Natural killer cell (primary cell): Measurements from ENCODE around the gene SLC6A11. TPM values are rescaled to one million over a fixed set of nuclear protein-coding genes. Genes with fewer than 3 reads are reported as not detected.

ENCODE experiments used
- ATAC-seq, 3 donors: fragments of 150-1000 bp in 2 of 3; fragments of 200-7000 bp in 1 of 3; cut with Tn5 transposase; 1 replicate in 1 of 3; 2 replicates in 2 of 3; pipeline ENCODE4 v1.10.0; 2021; ENCODE audit warnings: mild to moderate bottlenecking in 2 of 3, moderate library complexity in 2 of 3
- DNase-seq, 2 donors: peaks; one replicate each; pipeline versions ENCODE4 v3.0.0 to v3.0.0-alpha.2; 2013 to 2021; ENCODE audit warnings: mixed read lengths in 1 of 2
- H3K27ac ChIP-seq: one replicate; pipeline ENCODE4 v1.5.1; 2013; ENCODE audit warnings: mild to moderate bottlenecking, low read length
- H3K27me3 ChIP-seq: one replicate; pipeline ENCODE4 v1.6.1; 2013; ENCODE audit warnings: low read length; ENCODE audit not compliant: control insufficient read depth, insufficient read depth
- H3K36me3 ChIP-seq: one replicate; pipeline ENCODE4 v1.6.1; 2013; ENCODE audit warnings: low read length; ENCODE audit not compliant: control insufficient read depth, insufficient read depth
- H3K4me1 ChIP-seq: one replicate; pipeline ENCODE4 v1.6.1; 2013; ENCODE audit warnings: low read length; ENCODE audit not compliant: control insufficient read depth, insufficient read depth
- H3K4me3 ChIP-seq: one replicate; pipeline ENCODE4 v1.5.1; 2013; ENCODE audit warnings: low read length
- H3K9me3 ChIP-seq: one replicate; pipeline ENCODE4 v1.6.1; 2013; ENCODE audit warnings: low read length; ENCODE audit not compliant: control insufficient read depth, insufficient read depth
- H3K27ac Mint-ChIP-seq, 2 donors: one replicate each; pipeline ENCODE4 v1.8.0; 2022; ENCODE audit warnings: mild to moderate bottlenecking in 2 of 2, mixed read lengths in 2 of 2, moderate library complexity in 1 of 2
- H3K27me3 Mint-ChIP-seq, 2 donors: one replicate each; pipeline ENCODE4 v1.8.0; 2022; ENCODE audit warnings: low read depth in 2 of 2, mixed read lengths in 2 of 2
- H3K36me3 Mint-ChIP-seq: one replicate; pipeline ENCODE4 v1.8.0; 2022; ENCODE audit warnings: mixed read lengths
- H3K4me1 Mint-ChIP-seq, 2 donors: one replicate each; pipeline ENCODE4 v1.8.0; 2022; ENCODE audit warnings: mixed read lengths in 2 of 2
- H3K4me3 Mint-ChIP-seq: one replicate; pipeline ENCODE4 v1.8.0; 2022; ENCODE audit warnings: mild to moderate bottlenecking, moderate library complexity, mixed read lengths
- H3K9me3 Mint-ChIP-seq, 2 donors: one replicate each; pipeline ENCODE4 v1.8.0; 2022; ENCODE audit warnings: mixed read lengths in 2 of 2
- WGBS: methylation state at CpG from one replicate; pipeline ENCODE4 v1.1.7; 2013; ENCODE audit warnings: missing lambda C conversion rate; ENCODE audit not compliant: insufficient coverage; 5-methylcytosine and 5-hydroxymethylcytosine counted together
- intact Hi-C: fragments of 100-400 bp; cut with micrococcal nuclease; formaldehyde crosslinking; loops from one replicate; pipeline ENCODE4 v1.14.2; 2022
- total RNA-seq, 4 donors: library from RNA; stranded (reverse); fragments of 120-200 nt in 1 of 4; gene quantifications; one replicate each; pipeline versions ENCODE4 v1.2.3 to v1.2.4, GENCODE V29; 2013 to 2022
- TF ChIP-seq, protein P1 (sequence below): fragments of 200-600 bp; IDR thresholded peaks from one replicate; pipeline ENCODE4 v1.8.0; 2022; ENCODE audit warnings: antibody characterized with exemption

SLC6A11 gene
- total RNA-seq, 3 donors from 2014 or later (not counting 1 experiment from before 2014, with no cell fraction given), result not detected

- TF ChIP-seq, protein P1, sequence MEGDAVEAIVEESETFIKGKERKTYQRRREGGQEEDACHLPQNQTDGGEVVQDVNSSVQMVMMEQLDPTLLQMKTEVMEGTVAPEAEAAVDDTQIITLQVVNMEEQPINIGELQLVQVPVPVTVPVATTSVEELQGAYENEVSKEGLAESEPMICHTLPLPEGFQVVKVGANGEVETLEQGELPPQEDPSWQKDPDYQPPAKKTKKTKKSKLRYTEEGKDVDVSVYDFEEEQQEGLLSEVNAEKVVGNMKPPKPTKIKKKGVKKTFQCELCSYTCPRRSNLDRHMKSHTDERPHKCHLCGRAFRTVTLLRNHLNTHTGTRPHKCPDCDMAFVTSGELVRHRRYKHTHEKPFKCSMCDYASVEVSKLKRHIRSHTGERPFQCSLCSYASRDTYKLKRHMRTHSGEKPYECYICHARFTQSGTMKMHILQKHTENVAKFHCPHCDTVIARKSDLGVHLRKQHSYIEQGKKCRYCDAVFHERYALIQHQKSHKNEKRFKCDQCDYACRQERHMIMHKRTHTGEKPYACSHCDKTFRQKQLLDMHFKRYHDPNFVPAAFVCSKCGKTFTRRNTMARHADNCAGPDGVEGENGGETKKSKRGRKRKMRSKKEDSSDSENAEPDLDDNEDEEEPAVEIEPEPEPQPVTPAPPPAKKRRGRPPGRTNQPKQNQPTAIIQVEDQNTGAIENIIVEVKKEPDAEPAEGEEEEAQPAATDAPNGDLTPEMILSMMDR, result no peak
- H3K4me1 Mint-ChIP-seq, result no peaks in the 10 kb centered on the region
- Histone ChIP-seq H3K27me3 (no peaks in the 10 kb centered on the region), H3K36me3 (no peaks in the 10 kb centered on the region), H3K4me1 (no peaks in the 10 kb centered on the region), H3K9me3 (no peaks in the 10 kb centered on the region), H3K4me3 (no peak overlapping the region), H3K27ac (no peak overlapping the region)
- ATAC-seq (no peak), DNase-seq (no peak)
- peaks cover 7 to 11% of the 10 kb centered on the region in 2 donors for H3K27me3 Mint-ChIP-seq
- 46% methylated on average over 3 of the region's 3 CpGs for WGBS
- no peaks in the 10 kb centered on the region for H3K9me3 Mint-ChIP-seq
- H3K4me3 Mint-ChIP-seq, result no peak overlapping the region
- no peaks in the 10 kb centered on the region for H3K36me3 Mint-ChIP-seq
- H3K27ac Mint-ChIP-seq, result no peak overlapping the region
- intact Hi-C loops, result no loop called here
Observed at GRCh38 chr3:10952525-10952924, 136.5 kb downstream of the SLC6A11 start.

DNA sequence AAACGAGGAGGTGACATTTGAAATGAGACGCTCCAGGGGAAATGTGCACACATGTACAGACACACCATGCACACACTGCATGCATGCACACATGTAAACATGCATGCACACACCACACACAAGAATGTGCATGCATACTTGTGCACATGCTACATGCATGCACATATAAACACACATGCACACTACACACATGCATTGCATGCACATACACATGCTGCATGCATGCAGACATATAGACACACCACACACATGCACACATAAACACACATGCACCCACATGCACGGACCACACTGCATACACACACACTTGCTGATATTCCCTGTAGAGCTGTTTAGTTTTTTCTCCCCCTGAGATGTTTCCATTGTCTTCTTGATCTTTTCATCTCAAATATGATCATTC, 138.7 kb downstream of the SLC6A11 start:
- H3K36me3 Mint-ChIP-seq, result no peaks in the 10 kb centered on the region
- ATAC-seq, result no peak
- Histone ChIP-seq H3K4me3 (no peak overlapping the region), H3K9me3 (no peaks in the 10 kb centered on the region), H3K36me3 (no peaks in the 10 kb centered on the region), H3K27ac (no peak overlapping the region), H3K4me1 (no peaks in the 10 kb centered on the region), H3K27me3 (no peaks in the 10 kb centered on the region)
- H3K9me3 Mint-ChIP-seq, result no peaks in the 10 kb centered on the region
- 75% methylated on average over 3 of the region's 3 CpGs for WGBS
- DNase-seq, result no peak
- H3K4me1 Mint-ChIP-seq, result no peaks in the 10 kb centered on the region
- no peak overlapping the region for H3K27ac Mint-ChIP-seq
- peaks cover 5 to 7% of the 10 kb centered on the region in 2 donors for H3K27me3 Mint-ChIP-seq
- intact Hi-C loops, result no loop called here
- H3K4me3 Mint-ChIP-seq, result no peak overlapping the region
- TF ChIP-seq, protein P1, result no peak

GRCh38 chr3:10955711-10956453, 139.9 kb downstream of the SLC6A11 start:
- Mint-ChIP-seq H3K27me3 (peaks cover 7 to 8% of the 10 kb centered on the region in 2 donors), H3K36me3 (no peaks in the 10 kb centered on the region), H3K4me1 (no peaks in the 10 kb centered on the region), H3K9me3 (no peaks in the 10 kb centered on the region), H3K27ac (no peak overlapping the region), H3K4me3 (no peak overlapping the region)
- H3K4me3 ChIP-seq, result no peak overlapping the region
- DNase-seq, result no peak
- intact Hi-C loops, result no loop called here
- WGBS, result 76% methylated on average over 15 of the region's 15 CpGs
- H3K36me3 ChIP-seq, result no peaks in the 10 kb centered on the region
- H3K27me3 ChIP-seq, result no peaks in the 10 kb centered on the region
- no peak for ATAC-seq
- no peaks in the 10 kb centered on the region for H3K9me3 ChIP-seq
- no peaks in the 10 kb centered on the region for H3K4me1 ChIP-seq
- no peak overlapping the region for H3K27ac ChIP-seq
- TF ChIP-seq, protein P1, result no peak

- ATAC-seq (no peak), DNase-seq (no peak)
- H3K4me1 ChIP-seq, result no peaks in the 10 kb centered on the region
- no peaks in the 10 kb centered on the region for H3K36me3 Mint-ChIP-seq
- H3K4me3 Mint-ChIP-seq, result no peak overlapping the region
- H3K36me3 ChIP-seq, result no peaks in the 10 kb centered on the region
- peaks cover 6 to 7% of the 10 kb centered on the region in 2 donors for H3K27me3 Mint-ChIP-seq
- H3K27ac Mint-ChIP-seq, result no peak overlapping the region
- no peaks in the 10 kb centered on the region for H3K9me3 ChIP-seq
- intact Hi-C loops, result no loop called here
- TF ChIP-seq, protein P1, result no peak
- H3K27ac ChIP-seq, result no peak overlapping the region
- 75% methylated on average over 4 of the region's 4 CpGs for WGBS
- no peaks in the 10 kb centered on the region for H3K4me1 Mint-ChIP-seq
- H3K4me3 ChIP-seq, result no peak overlapping the region
- no peaks in the 10 kb centered on the region for H3K9me3 Mint-ChIP-seq
- no peaks in the 10 kb centered on the region for H3K27me3 ChIP-seq
Observed at GRCh38 chr3:10956531-10956930, 140.5 kb downstream of the SLC6A11 start.
